ENCODE measurements around the gene TPRA1. TPM values are rescaled to one million over a fixed set of nuclear protein-coding genes. Genes with fewer than 3 reads are reported as not detected.
A peak's percentile ranks its signal among the peaks of the same experiment; 100 is the strongest.

TPRA1 gene
- total and polyA plus RNA-seq, 9 of the 15 experiments (the other 6 are each of a cell fraction or from before 2014, with no cell fraction given): 0.66 to 21.5 (median 11.1) TPM

- TF ChIP-seq PRPF4 (IDR thresholded peaks at IDR 0.05; ENCODE audit: insufficient read depth, low read depth, low read length, poor library complexity, severe bottlenecking) (no peak), CC2D1A (IDR thresholded peaks at IDR 0.05) (no peak), YY1 (IDR thresholded peaks at IDR 0.05; ENCODE audit: borderline replicate concordance in 1 of 3, control insufficient read depth in 1 of 3, extremely low read depth in 1 of 3, insufficient read depth in 3 of 3, insufficient read length in 1 of 3, insufficient replicate concordance in 2 of 3, low read depth in 1 of 3, low read length in 2 of 3) (peak in 1 of 3 experiments; percentile 57), CHD2 (IDR thresholded peaks at IDR 0.05; ENCODE audit: low read depth, low read length) (no peak), MAX (CRISPR knock-in tag; IDR thresholded peaks at IDR 0.05) (no peak), RBM14 (IDR thresholded peaks at IDR 0.05; ENCODE audit: borderline replicate concordance, insufficient read depth, low read depth, low read length) (no peak), CXXC5 (CRISPR knock-in tag; IDR thresholded peaks at IDR 0.05) (no peak), DMBX1 (CRISPR knock-in tag; IDR thresholded peaks at IDR 0.05; ENCODE audit: borderline replicate concordance) (no peak), DACH1 (IDR thresholded peaks at IDR 0.05; ENCODE audit: partially characterized antibody) (peak; percentile 57), ZNF76 (CRISPR knock-in tag; IDR thresholded peaks at IDR 0.05; ENCODE audit: borderline replicate concordance) (no peak), CTCF (IDR thresholded peaks at IDR 0.05 in 2 of 3, conservative IDR thresholded peaks at IDR 0.05 in 1 of 3; ENCODE audit: insufficient read depth in 2 of 3, low read depth in 1 of 3, low read length in 3 of 3) (peak in 2 of 3 experiments; percentile 51 to 68; a peak in 5 of 6 replicates), TRIM24 (IDR thresholded peaks at IDR 0.05) (no peak), ZBTB33 (CRISPR knock-in tag; IDR thresholded peaks at IDR 0.05) (no peak), ZNF3 (CRISPR knock-in tag; IDR thresholded peaks at IDR 0.05) (no peak), GABPA (tag; conservative IDR thresholded peaks at IDR 0.05; ENCODE audit: low read depth) (0 out of 2 replicates have a peak, but pooled peaks have one; percentile 17), ZC3H11A (IDR thresholded peaks at IDR 0.05; ENCODE audit: low read depth, low read length) (no peak), TEAD1 (CRISPR knock-in tag; IDR thresholded peaks at IDR 0.05) (no peak)
Measured at GRCh38 chr3:127547761-127548605, 42.5 kb downstream of the TPRA1 start (continued).
